Aorta (tissue), 5 donors: ENCODE measurements around the gene C3. TPM values are rescaled to one million over a fixed set of nuclear protein-coding genes. Genes with fewer than 3 reads are reported as not detected.
"Not testable (repeated sequence)": the region's sequence is repeated elsewhere in the genome, so short reads cannot be mapped to it uniquely, and the experiment has no call there.

ENCODE experiments used
- ATAC-seq: fragments of 200-7000 bp; cut with Tn5 transposase; one replicate; pipeline ENCODE4 v1.9.1; 2022; ENCODE audit warnings: moderate library complexity; ENCODE audit not compliant: low FRiP score
- DNase-seq, 2 donors: peaks; one replicate each; pipeline ENCODE4 v3.0.0-alpha.2; 2020
- H3K27ac ChIP-seq, 2 donors: one replicate each; pipeline ENCODE4 v1.5.1; 2013; ENCODE audit warnings: low read length in 2 of 2, mild to moderate bottlenecking in 2 of 2, moderate library complexity in 2 of 2, control low read depth in 1 of 2, inconsistent platforms in 1 of 2, low read depth in 1 of 2
- H3K27me3 ChIP-seq, 2 donors: one replicate each; pipeline ENCODE4 v1.6.1; 2013; ENCODE audit warnings: control low read depth in 1 of 2, low read length in 1 of 2, mild to moderate bottlenecking in 1 of 2, moderate library complexity in 1 of 2; ENCODE audit not compliant: insufficient read depth in 2 of 2, control insufficient read depth in 1 of 2
- H3K36me3 ChIP-seq, 2 donors: one replicate each; pipeline ENCODE4 v1.6.1; 2013; ENCODE audit warnings: control low read depth in 1 of 2, low read length in 1 of 2, mild to moderate bottlenecking in 1 of 2; ENCODE audit not compliant: insufficient read depth in 2 of 2, control insufficient read depth in 1 of 2
- H3K4me1 ChIP-seq, 2 donors: one replicate each; pipeline ENCODE4 v1.6.1; 2013; ENCODE audit warnings: low read length in 2 of 2, control low read depth in 1 of 2, mild to moderate bottlenecking in 1 of 2, moderate library complexity in 1 of 2; ENCODE audit not compliant: insufficient read depth in 2 of 2, control insufficient read depth in 1 of 2
- H3K4me3 ChIP-seq, 2 donors: one replicate each; pipeline ENCODE4 v1.5.1; 2013; ENCODE audit warnings: low read length in 2 of 2, control low read depth in 1 of 2, mild to moderate bottlenecking in 1 of 2
- H3K9me3 ChIP-seq: one replicate; pipeline ENCODE4 v1.6.1; 2013; ENCODE audit warnings: mild to moderate bottlenecking, low read length; ENCODE audit not compliant: control insufficient read depth
- WGBS, 2 donors: extraction: QIAGEN DNeasy Blood & Tissue Kit; methylation state at CpG; one replicate each; pipeline ENCODE4 v1.1.7; 2013; 5-methylcytosine and 5-hydroxymethylcytosine counted together
- intact Hi-C, 2 donors: fragments of 100-400 bp; cut with DNase I; formaldehyde crosslinking; loops; one replicate each; pipeline versions ENCODE4 v1.14.2 to v1.15.0; 2022
- polyA plus RNA-seq, 2 donors: library from polyadenylated mRNA; stranded (reverse); fragments of 200-250 nt; gene quantifications; one replicate each; pipeline ENCODE4 v1.2.3, GENCODE V29; 2013
- total RNA-seq, 2 donors: library from RNA; stranded (reverse); fragmentation: NEBNext Ultra II Directional; extraction: Animal tissue kit (Norgen Biotek cat#: 25700); gene quantifications; one replicate each; pipeline ENCODE4 v1.2.1, GENCODE V29; 2021
- donor health status: healthy with polysubstance abuse.
- donor health status: Bipolar disorder and iron deficiency.
- donor health status: DM: no; HTN: no; CAD: no.
- donor health status: DM: no; HTN: no; CAD: no.
- donor health status: DM: yes; HTN: yes; CAD: no.

Gene C3
- total and polyA plus RNA-seq, 4 donors: 9.1 to 3,196 (median 522) TPM

GRCh38 chr19:6713773-6714692, 6.4 kb downstream of the C3 start:
- Histone ChIP-seq H3K27ac (no peak overlapping the region), H3K27me3 (no peaks in the 10 kb centered on the region), H3K4me1 (no peaks in the 10 kb centered on the region), H3K36me3 (no peaks in the 10 kb centered on the region), H3K4me3 (no peak overlapping the region), H3K9me3 (no peaks in the 10 kb centered on the region)
- 68 to 71% methylated on average over 24 of the region's 24 CpGs for whole genome bisulfite sequencing, 2 donors
- no peak for DNase-seq
- intact Hi-C loops: no loop called here
- ATAC-seq: no peak

GRCh38 chr19:6712692-6713670, 7.5 kb downstream of the C3 start:
- ATAC-seq (no peak), DNase-seq (peak in 1 of 2 donors; percentile 26)
- H3K4me3 ChIP-seq: no peak overlapping the region
- no peaks in the 10 kb centered on the region for H3K9me3 ChIP-seq
- no peak overlapping the region for H3K27ac ChIP-seq
- no peaks in the 10 kb centered on the region for H3K4me1 ChIP-seq
- H3K27me3 ChIP-seq: no peaks in the 10 kb centered on the region
- 87 to 88% methylated on average over 20 of the region's 20 CpGs for WGBS, 2 donors
- H3K36me3 ChIP-seq: no peaks in the 10 kb centered on the region
- intact Hi-C loops: no loop called here

- Histone ChIP-seq H3K36me3 (no peaks in the 10 kb centered on the region), H3K27ac (no peak overlapping the region), H3K4me3 (no peak overlapping the region), H3K27me3 (no peaks in the 10 kb centered on the region), H3K4me1 (no peaks in the 10 kb centered on the region), H3K9me3 (no peaks in the 10 kb centered on the region)
- 88 to 90% methylated on average over 16 of the region's 16 CpGs for WGBS, 2 donors
- DNase-seq (peak; percentile 42 to 62), ATAC-seq (no peak)
- intact Hi-C loops: no loop called here
Observed at GRCh38 chr19:6712231-6712630, 8.2 kb downstream of the C3 start.

DNA sequence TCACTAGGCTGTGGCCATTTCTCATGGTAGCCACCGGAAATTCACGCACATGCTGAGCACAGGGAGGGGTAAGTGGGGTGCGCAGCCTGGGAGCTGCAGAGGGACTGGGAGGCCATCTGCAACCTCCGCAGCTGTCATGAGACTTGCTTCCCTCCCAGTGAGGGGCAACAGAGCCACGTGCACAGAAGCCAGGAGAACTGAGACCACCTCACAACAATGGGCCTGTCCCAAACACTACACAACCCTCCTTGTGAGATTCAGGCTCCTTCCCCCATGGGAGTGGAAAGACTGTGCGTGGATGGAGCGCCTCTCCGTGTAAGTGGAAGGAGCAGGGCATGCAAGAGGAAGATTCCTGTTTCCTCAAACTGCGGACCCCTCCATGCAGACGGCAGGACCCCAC, 8.8 kb downstream of the C3 start:
- ATAC-seq: no peak
- intact Hi-C loops: no loop called here
- Histone ChIP-seq H3K4me3 (no peak overlapping the region), H3K4me1 (no peaks in the 10 kb centered on the region), H3K9me3 (no peaks in the 10 kb centered on the region), H3K36me3 (no peaks in the 10 kb centered on the region), H3K27me3 (no peaks in the 10 kb centered on the region), H3K27ac (no peak overlapping the region)
- DNase-seq: peak; percentile 15 to 17
- WGBS, 2 donors: 61 to 62% methylated on average over 10 of the region's 10 CpGs

DNA sequence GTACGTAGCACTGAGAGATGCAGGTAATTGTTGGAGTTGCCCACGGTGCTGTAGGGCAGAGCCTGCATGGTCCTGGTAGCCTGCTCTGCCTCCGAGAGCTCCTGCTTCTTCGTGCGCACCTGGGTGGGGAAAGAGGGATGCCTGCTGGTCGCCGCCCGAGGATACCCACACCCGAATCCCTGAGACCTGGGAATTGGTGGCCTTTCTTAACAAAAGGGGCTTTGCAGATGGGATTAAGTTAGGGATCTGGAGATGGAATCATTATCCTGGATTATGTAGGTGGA, 9.4 kb downstream of the C3 start:
- Histone ChIP-seq H3K27ac (no peak overlapping the region), H3K4me1 (no peaks in the 10 kb centered on the region), H3K36me3 (no peaks in the 10 kb centered on the region), H3K4me3 (no peak overlapping the region), H3K9me3 (no peaks in the 10 kb centered on the region), H3K27me3 (no peaks in the 10 kb centered on the region)
- intact Hi-C loops: no loop called here
- peak in 1 of 2 donors; percentile 26 for DNase-seq
- WGBS, 2 donors: 32 to 42% methylated on average over 9 of the region's 9 CpGs
- ATAC-seq: no peak

- ATAC-seq (no peak), DNase-seq (peak; percentile 41 to 70)
- Histone ChIP-seq H3K27me3 (no peaks in the 10 kb centered on the region), H3K4me3 (no peak overlapping the region), H3K27ac (no peak overlapping the region), H3K9me3 (no peaks in the 10 kb centered on the region), H3K4me1 (no peaks in the 10 kb centered on the region), H3K36me3 (no peaks in the 10 kb centered on the region)
- intact Hi-C loops: no loop called here
- WGBS, 2 donors: 10 to 21% methylated on average over 29 to 30 of the region's 30 CpGs
Observed at GRCh38 chr19:6710273-6711077, 10.0 kb downstream of the C3 start.

- H3K9me3 ChIP-seq: no peaks in the 10 kb centered on the region
- H3K27me3 ChIP-seq: no peaks in the 10 kb centered on the region
- ATAC-seq (no peak), DNase-seq (peak; percentile 15 to 47)
- intact Hi-C loops: no loop called here
- H3K36me3 ChIP-seq: no peaks in the 10 kb centered on the region
- no peaks in the 10 kb centered on the region for H3K4me1 ChIP-seq
- WGBS, 2 donors: 49 to 55% methylated on average over 14 of the region's 14 CpGs
- no peak overlapping the region for H3K27ac ChIP-seq
- H3K4me3 ChIP-seq: no peak overlapping the region
Observed at GRCh38 chr19:6709549-6709948, 10.9 kb downstream of the C3 start.

DNA sequence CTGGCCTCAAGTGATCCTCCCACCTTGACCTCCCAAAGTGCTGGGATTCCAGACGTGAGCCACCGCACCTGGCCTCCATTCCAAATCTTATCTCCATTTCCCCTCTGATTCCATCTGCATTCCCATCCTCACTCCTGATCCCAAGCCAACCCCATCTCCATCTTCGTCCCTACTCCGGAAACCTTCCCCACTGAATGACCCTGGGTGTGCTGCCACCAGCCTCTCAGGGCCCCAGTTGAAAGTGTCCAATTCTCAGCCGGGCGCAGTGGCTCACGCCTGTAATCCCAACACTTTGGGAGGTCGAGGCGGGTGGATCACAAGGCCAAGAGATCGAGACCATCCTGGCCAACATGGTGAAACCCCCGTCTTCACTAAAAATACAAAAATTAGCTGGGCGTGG, 11.5 kb downstream of the C3 start:
- H3K4me1 ChIP-seq, H3K4me3 ChIP-seq, intact Hi-C loops, H3K27ac ChIP-seq, H3K9me3 ChIP-seq, ATAC-seq, H3K36me3 ChIP-seq, H3K27me3 ChIP-seq: not testable (repeated sequence)
- DNase-seq: peak; percentile 10 to 20
- WGBS, 2 donors: 85% methylated on average over 12 of the region's 12 CpGs
